GM21526 (cell line): ENCODE results near the gene EFS.
"Not testable (repeated sequence)": the region's sequence is repeated elsewhere in the genome, so short reads cannot be mapped to it uniquely, and the experiment has no call there.

ENCODE experiments used
- ATAC-seq: cut with Tn5 transposase; IDR thresholded peaks from one replicate; pipeline ENCODE4 v1.9.1; 2021; ENCODE audit warnings: moderate library complexity; ENCODE audit not compliant: unreplicated experiment, low FRiP score

EFS gene

GRCh38 chr14:23339506-23340268 lies 25.3 kb downstream of the EFS start:
- ATAC-seq, result no peak

- ATAC-seq, result no peak
These were observed 29.3 kb downstream of the EFS start for GRCh38 chr14:23335623-23336022.

- ATAC-seq, result no peak
These were observed 36.8 kb downstream of the EFS start for GRCh38 chr14:23327947-23328744.

DNA sequence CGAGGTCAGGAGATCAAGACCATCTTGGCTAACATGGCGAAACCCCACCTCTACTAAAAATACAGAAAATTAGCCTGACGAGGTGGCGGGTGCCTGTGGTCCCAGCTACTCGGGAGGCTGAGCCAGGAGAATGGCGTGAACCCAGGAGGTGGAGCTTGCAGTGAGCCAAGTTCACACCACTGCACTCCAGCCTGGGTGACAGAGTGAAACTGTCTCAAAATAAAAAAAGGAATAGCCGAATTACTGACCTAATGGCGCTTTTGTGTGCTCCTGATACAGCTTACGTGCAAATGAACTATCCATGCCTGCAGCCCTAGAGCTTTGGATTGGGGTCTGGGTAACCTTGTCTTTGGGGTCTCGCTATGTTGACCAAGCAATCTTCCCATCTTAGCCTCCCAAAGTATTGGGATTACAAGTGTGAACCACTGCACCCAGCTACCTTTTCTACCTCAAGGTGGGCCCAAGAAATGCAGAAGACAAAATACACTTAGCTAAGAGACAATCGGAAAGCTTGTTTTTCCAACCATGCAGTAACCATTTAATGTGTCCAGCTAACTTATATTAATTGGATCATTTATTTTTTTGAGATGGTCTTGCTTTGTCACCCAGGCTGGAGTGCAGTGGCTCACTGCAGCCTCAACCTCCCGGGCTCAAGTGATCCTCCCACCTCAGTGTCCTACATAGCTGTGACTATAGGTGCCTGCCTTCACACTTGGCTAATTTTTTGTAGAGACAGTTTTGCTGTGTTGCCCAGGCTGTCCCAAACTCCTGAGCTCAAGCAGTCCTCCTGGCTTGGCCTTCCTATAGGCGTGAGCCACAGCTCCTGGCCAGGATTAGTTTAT lies 38.3 kb downstream of the EFS start:
- ATAC-seq, result no peak

DNA sequence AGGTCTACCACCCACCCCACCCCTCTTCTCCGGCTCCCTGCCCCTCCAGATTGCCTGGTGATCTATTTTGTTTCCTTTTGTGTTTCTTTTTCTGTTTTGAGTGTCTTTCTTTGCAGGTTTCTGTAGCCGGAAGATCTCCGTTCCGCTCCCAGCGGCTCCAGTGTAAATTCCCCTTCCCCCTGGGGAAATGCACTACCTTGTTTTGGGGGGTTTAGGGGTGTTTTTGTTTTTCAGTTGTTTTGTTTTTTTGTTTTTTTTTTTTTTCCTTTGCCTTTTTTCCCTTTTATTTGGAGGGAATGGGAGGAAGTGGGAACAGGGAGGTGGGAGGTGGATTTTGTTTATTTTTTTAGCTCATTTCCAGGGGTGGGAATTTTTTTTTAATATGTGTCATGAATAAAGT lies 39.2 kb downstream of the EFS start:
- ATAC-seq, result not testable (repeated sequence)

DNA sequence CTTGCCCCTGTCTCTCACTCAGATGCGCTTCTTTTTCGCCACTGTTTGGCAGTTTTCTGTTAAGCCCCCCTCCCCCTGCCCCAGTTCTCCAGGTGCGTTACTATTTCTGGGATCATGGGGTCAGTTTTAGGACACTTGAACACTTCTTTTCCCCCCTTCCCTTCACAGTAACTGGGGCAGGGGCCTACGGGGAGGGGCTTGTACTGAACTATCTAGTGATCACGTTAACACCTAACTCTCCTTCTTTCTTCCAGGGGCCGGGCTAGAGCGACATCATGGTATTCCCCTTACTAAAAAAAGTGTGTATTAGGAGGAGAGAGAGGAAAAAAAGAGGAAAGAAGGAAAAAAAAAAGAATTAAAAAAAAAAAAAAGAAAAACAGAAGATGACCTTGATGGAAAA lies 40.0 kb downstream of the EFS start:
- ATAC-seq, result no peak

DNA sequence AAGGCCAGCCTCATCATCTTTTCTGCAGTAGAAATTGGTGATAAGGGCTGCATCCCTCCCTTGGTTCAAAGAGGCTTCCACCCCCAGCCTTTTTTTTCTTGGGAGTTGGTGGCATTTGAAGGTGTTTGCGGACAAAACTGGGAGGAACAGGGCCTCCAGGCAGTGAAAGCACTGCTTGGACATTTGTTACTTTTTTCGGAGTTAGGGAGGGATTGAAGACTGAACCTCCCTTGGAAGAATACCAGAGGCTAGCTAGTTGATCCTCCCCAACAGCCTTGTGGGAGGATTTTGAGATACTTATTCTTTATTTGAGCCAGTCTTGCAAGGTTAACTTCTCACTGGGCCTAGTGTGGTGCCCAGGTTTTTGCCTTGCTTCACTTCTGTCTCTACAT lies 40.5 kb downstream of the EFS start:
- ATAC-seq, result no peak

- ATAC-seq, result no peak
These were observed 41.0 kb downstream of the EFS start for GRCh38 chr14:23323838-23324454.

DNA sequence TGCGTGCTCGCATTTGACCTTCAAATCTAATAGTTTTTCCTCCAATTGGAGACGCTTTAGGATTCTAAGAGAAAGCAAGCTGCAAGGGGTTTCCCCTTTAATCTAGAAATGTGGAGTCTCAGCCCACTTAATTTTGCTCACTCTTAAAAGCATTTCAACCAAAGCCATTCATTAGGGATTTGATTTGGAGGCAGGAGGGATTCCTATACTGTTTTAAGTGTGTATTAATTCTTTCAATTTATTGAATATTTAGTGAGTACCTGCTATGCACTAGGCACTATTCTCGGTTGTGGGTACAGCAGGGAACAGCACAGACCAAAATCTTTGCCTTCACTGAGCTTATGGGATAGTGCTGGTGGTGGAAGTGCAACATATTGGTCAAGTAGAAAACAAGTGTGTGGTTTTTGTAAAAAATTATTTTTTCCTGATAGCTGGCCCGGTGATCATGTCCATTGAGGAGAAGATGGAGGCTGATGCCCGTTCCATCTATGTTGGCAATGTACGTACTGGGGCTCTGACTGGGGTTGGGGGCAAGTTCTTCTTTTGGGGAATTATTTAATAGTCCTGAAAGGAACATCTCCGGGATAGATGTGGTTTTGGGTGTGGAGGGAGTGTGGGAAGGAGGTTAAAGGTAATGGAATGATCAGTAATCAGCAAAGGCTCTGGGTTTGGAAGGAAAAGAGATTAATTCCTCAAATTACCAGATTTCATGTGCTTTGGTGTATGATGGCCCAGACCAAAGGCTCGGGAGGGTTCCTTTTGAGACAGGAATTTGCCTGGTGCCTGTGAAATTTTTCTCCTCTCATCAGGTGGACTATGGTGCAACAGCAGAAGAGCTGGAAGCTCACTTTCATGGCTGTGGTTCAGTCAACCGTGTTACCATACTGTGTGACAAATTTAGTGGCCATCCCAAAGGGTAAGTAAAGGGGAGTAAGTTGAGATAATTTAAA lies 42.1 kb downstream of the EFS start:
- ATAC-seq, result no peak

DNA sequence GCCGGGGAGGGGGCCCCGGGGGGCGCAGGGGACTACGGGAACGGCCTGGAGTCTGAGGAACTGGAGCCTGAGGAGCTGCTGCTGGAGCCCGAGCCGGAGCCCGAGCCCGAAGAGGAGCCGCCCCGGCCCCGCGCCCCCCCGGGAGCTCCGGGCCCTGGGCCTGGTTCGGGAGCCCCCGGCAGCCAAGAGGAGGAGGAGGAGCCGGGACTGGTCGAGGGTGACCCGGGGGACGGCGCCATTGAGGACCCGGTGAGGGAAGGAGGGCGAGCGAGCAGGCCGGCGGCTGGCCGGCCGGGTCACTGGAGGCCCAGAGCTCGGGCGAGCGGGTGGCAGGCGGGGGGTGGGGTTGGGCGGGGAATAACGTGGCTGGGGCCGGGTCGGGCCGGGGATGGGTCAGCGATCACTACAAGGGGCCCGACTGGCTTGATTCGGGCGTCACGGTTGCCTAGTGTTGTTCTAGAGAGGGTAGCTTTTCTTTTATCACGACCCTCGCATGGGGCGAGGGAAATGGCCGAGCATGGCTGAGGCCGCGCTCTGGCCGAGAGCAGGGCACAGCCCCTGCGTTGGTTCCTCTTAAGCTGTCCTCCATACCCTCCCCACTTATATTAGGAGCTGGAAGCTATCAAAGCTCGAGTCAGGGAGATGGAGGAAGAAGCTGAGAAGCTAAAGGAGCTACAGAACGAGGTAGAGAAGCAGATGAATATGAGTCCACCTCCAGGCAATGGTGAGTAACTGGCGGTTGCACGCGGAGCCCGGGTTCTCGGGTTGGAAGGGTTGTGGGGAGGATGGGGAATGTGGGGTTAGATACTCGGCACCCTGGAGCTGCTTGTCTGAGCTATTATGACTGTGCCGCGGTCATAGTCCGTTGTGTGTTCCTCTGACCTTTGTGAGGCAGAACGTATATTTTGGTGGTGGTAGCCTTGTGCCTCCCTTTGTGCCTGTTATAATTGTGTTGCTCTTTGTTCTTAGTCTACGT lies 43.1 kb downstream of the EFS start:
- ATAC-seq, result peak; percentile 5

GRCh38 chr14:23320584-23321571 lies 44.1 kb downstream of the EFS start, which contains the start of gene PABPN1:
PABPN1 (plus strand) TSS chr14:23321457; CDS start chr14:23321470, 13 bp downstream.
- peak; percentile 88 for ATAC-seq

DNA sequence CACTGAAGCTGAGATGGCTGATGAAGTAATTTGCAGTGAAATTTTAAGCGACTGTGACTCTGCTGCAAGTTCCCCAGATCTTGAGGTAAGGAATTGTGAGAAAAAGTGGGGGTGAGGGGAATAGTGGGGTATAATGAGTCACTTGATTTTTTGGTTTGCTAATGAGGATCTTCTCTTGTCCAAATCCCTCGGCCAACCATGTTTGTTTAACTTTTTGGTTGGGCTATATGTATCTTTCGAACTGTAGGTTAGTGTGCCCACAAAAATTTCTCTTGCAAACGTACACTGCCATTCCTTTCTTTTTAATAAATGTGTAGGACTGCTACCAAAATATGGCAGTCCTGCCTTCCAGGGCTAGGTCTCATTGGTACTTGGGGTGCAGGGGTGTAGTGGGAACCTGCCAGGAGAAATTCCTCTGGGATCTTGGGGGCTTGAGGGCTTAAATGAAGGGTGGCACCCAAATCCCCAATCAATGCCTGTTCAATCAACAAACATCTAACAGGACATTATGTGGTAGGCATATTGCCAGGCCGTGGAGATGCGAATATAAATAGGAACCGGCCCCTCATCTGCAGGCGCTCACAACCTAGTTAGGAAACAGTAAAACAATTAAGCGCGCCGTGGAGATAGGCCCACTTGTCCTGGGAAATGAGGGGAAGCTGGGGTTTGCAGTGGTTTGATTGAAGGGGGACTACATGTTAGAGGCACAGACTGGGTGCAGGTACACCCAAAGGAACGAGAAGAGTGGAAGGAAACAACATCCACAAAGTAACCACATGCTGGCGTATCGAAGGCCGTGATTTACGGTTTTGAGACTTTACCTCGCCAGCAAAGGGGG lies 45.0 kb downstream of the EFS start:
- ATAC-seq, result no peak

DNA sequence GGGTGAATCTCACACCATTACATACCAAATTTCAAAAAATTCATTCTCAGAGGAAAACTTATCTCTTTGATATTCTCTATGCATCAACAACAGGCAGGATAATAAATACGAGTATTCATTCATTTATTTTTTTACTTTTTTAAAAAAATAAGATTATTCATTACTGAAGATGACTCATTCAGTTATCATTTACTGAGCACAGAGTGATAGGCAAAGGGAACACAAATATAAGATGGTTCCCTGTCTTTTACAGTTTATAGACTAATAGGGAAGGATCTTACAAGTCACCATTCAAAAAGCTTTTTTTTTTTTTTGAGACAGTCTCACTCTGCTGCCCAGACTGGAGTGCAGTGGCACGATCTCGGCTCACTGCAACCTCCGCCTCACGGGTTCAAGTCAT lies 48.7 kb downstream of the EFS start:
- ATAC-seq, result no peak

DNA sequence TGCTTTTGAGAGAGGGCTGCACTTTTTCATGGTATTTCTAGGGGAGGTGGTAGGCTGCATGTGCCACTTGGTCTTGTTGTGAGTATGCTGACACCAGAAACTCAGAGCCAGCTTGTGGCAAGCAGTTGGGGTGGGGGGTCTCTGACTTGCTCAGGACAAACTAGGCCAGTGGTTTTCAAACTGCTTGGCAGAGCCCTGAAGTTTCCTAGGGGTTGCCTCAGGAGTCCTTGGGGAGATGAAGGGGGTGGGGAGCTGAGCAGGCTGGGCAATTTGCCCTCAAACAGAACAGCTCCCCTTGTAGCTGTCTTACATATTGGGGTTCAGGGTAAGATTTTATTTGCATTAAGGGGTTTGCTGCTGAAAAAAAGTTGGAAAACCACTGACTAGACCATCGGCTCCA lies 54.4 kb downstream of the EFS start:
- no peak for ATAC-seq

GRCh38 chr14:23308721-23309445 lies 56.1 kb downstream of the EFS start:
- ATAC-seq, result no peak
